ENCODE measurements around the gene CCDC177. TPM values are rescaled to one million over a fixed set of nuclear protein-coding genes. Genes with fewer than 3 reads are reported as not detected.

Gene CCDC177
- total and polyA plus RNA-seq, 2 of the 8 experiments (the other 6 are each of a cell fraction or from before 2014, with no cell fraction given): 0.62 to 2.8 TPM

GRCh38 chr14:69569859-69570258 is 4.8 kb downstream of the CCDC177 start (continued):
- TF ChIP-seq CHD7 (IDR thresholded peaks at IDR 0.05; ENCODE audit: insufficient replicate concordance, low read length) (no peak), SIN3A (conservative IDR thresholded peaks at IDR 0.05 in 1 of 2, IDR thresholded peaks at IDR 0.05 in 1 of 2; ENCODE audit: low read depth in 1 of 2, low read length in 2 of 2) (no peak), KDM5A (IDR thresholded peaks at IDR 0.05; ENCODE audit: low read length) (no peak), RAD21 (IDR thresholded peaks at IDR 0.05 in 1 of 2, conservative IDR thresholded peaks at IDR 0.05 in 1 of 2; ENCODE audit: low read depth in 2 of 2, low read length in 2 of 2) (no peak), EZH2 (IDR thresholded peaks at IDR 0.05; ENCODE audit: low read depth, low read length, severe bottlenecking) (no peak), SP2 (IDR thresholded peaks at IDR 0.05; ENCODE audit: low read length) (no peak)
- TF ChIP-seq, protein P1, sequence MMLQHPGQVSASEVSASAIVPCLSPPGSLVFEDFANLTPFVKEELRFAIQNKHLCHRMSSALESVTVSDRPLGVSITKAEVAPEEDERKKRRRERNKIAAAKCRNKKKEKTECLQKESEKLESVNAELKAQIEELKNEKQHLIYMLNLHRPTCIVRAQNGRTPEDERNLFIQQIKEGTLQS (IDR thresholded peaks at IDR 0.05; ENCODE audit: insufficient read depth, low read depth, low read length): no peak
- TF ChIP-seq, protein P2, sequence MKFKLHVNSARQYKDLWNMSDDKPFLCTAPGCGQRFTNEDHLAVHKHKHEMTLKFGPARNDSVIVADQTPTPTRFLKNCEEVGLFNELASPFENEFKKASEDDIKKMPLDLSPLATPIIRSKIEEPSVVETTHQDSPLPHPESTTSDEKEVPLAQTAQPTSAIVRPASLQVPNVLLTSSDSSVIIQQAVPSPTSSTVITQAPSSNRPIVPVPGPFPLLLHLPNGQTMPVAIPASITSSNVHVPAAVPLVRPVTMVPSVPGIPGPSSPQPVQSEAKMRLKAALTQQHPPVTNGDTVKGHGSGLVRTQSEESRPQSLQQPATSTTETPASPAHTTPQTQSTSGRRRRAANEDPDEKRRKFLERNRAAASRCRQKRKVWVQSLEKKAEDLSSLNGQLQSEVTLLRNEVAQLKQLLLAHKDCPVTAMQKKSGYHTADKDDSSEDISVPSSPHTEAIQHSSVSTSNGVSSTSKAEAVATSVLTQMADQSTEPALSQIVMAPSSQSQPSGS (IDR thresholded peaks at IDR 0.05; ENCODE audit: low read length): no peak
